Pons (tissue), 1 donor: ENCODE measurements around the gene PLCZ1.
"Not testable (repeated sequence)": the region's sequence is repeated elsewhere in the genome, so short reads cannot be mapped to it uniquely, and the experiment has no call there.

Experiments
- DNase-seq: peaks from one replicate; pipeline ENCODE4 v3.0.0-alpha.2; 2016; ENCODE audit warnings: low spot score

The PLCZ1 gene, protein sequence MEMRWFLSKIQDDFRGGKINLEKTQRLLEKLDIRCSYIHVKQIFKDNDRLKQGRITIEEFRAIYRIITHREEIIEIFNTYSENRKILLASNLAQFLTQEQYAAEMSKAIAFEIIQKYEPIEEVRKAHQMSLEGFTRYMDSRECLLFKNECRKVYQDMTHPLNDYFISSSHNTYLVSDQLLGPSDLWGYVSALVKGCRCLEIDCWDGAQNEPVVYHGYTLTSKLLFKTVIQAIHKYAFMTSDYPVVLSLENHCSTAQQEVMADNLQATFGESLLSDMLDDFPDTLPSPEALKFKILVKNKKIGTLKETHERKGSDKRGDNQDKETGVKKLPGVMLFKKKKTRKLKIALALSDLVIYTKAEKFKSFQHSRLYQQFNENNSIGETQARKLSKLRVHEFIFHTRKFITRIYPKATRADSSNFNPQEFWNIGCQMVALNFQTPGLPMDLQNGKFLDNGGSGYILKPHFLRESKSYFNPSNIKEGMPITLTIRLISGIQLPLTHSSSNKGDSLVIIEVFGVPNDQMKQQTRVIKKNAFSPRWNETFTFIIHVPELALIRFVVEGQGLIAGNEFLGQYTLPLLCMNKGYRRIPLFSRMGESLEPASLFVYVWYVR

GRCh38 chr12:18737819-18738218 is at the start of gene PLCZ1, which contains the start of gene CAPZA3:
Gene PLCZ1 (minus strand): TSS chr12:18738012. CDS start chr12:18737371, 641 bp downstream.
Gene CAPZA3 (plus strand): TSS chr12:18738119. CDS start chr12:18738269, 150 bp downstream.
- no peak for DNase-seq

DNA sequence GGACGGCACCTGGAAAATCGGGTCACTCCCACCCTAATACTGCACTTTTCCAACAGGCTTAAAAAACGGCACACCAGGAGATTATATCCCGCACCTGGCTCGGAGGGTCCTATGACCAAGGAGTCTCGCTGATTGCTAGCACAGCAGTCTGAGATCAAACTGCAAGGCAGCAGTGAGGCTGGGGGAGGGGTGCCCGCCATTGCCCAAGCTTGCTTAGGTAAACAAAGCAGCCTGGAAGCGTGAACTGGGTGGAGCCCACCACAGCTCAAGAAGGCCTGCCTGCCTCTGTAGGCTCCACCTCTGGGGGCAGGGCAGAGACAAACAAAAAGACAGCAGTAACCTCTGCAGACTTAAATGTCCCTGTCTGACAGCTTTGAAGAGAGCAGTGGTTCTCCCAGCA is 47.7 kb upstream of the PLCZ1 start:
- DNase-seq = not testable (repeated sequence)

- DNase-seq = no peak
These were observed 45.0 kb upstream of the PLCZ1 start for GRCh38 chr12:18782827-18783226.

- not testable (repeated sequence) for DNase-seq
These were observed 28.7 kb upstream of the PLCZ1 start for GRCh38 chr12:18766479-18766878.

- no peak for DNase-seq
These were observed 17.5 kb upstream of the PLCZ1 start for GRCh38 chr12:18755341-18755740.

GRCh38 chr12:18754124-18754707 is 16.4 kb upstream of the PLCZ1 start:
- DNase-seq = no peak

DNA sequence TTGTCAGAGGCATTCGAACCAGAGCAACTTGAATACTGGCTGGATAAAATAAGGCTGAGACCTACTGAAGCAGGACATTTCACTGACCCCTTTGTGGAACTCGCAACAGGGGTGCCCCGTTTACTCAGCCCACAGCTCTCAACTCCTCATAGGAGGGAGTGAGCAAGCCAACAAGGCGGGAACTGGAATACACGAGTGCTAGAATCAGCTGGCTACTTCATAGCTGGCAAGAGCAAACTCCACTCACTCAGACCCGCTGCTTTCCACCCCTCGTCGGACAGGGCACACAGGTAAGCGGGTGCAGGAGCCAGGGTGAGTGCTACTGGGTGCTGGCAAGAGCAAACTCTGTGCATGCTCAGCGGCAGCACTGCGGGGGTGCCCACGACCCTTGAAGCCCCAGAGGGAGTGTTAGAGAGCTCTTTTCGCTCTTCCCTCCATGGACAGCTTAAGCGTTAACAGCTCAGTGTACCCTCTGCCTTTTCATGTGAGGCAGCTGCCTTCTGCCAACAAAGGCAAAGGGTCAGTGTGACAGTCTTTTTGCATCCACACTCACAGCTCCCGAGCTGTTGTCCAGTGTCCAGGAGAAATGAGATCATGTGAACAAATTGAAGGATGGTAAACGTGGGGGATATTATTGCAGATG is 15.8 kb upstream of the PLCZ1 start:
- DNase-seq = no peak

- no peak for DNase-seq
These were observed 15.1 kb upstream of the PLCZ1 start for GRCh38 chr12:18752947-18753346.

DNA sequence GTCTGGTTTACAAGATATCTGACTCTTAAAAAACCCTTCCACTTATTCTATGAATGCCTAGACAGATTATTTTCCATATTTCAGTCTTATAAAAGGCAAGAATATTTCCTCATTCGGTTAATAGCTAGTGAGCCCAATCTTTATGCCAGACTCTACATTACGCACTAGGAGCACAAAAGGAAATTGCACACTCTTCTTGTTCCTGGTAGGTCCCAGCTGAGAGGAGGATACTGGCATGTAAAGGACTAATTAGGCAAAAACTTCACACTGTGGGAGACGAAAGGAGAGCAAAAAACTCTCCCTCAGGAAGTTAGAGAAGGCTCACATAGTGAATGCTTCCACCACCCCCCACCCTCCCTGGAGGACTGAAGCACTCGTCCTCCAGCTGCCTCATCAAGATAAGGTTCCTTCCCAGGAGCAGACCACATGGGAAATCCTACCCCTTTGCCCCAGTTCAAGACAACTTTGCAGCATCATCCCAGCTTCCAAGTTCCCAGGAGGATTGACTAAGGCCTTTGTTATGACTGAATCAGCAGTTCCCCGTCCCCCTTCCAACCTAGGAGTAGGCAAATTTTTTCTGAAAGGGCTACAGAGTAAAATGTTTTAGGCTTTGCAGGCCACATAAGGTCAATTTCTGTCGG is 14.6 kb upstream of the PLCZ1 start:
- no peak for DNase-seq

GRCh38 chr12:18751866-18752265 is 14.1 kb upstream of the PLCZ1 start:
- no peak for DNase-seq

GRCh38 chr12:18750085-18750484 is 12.3 kb upstream of the PLCZ1 start:
- no peak for DNase-seq

GRCh38 chr12:18749386-18749957 is 11.7 kb upstream of the PLCZ1 start:
- no peak for DNase-seq

DNA sequence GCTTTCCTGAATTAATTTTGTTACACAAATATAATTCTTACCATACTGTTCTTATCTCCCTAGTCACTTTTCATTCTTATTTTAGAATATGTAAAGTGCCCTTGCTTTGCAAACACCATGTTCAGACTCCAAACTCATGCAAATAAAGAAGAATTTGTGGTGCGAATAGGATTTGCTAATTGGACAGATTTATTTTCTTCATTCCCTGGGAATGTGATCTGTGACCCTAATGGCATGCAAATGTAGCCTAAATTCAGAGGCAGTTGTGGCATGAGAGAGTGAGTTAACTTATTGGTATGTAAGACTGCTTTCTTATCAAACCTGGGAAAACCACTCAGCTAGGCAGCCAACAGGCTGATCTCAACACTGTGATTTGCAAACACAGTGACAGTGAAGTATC is 10.1 kb upstream of the PLCZ1 start:
- DNase-seq = no peak

GRCh38 chr12:18731156-18731555 is 6.7 kb downstream of the PLCZ1 start:
- DNase-seq = no peak

GRCh38 chr12:18723752-18724151 is 14.1 kb downstream of the PLCZ1 start:
- no peak for DNase-seq

DNA sequence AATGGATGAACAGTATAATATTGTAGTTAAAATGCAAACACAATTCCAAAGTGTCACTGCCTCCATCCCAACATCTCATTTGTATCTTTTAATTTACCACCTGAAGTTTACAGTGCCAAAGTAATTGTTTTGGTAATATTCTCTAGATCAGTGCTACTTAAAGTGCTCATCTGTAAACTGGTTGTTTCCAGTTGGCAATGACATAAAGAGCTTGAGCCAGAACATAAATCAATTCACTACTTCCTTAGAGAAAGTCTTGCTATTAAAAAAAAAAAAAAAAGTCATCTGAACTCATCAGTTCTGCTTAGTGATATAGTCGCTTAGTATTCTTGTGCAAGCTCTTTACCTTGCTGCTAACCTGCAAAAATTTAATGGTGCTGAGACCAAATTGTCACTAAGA is 16.4 kb downstream of the PLCZ1 start:
- DNase-seq = no peak

GRCh38 chr12:18720690-18721089 is 17.1 kb downstream of the PLCZ1 start:
- no peak for DNase-seq

- no peak for DNase-seq
These were observed 17.8 kb downstream of the PLCZ1 start for GRCh38 chr12:18719922-18720510.

DNA sequence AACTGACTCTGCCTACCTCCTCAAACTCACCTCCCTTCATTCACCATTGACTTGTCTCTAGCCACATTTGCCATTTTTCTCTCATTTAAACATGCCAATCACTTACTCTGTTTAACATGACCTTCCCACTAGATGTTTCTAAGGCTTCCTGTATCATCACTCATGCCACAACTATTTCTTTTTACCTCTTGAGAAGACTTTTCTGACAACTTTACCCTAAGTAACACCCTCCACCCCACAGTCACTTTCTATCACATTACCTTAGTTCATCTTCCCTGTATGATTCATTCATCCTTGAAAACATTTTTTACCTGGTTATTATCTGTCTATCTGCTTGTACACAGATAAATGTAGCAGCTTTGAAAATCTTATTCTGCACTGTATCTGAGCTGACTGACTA is 19.4 kb downstream of the PLCZ1 start:
- DNase-seq = no peak

- no peak for DNase-seq
These were observed 21.6 kb downstream of the PLCZ1 start for GRCh38 chr12:18716236-18716635.

GRCh38 chr12:18706798-18707197 is 31.0 kb downstream of the PLCZ1 start:
- DNase-seq = no peak
